ENCODE data around the gene SETBP1.

Gene SETBP1

GRCh38 chr18:45110577-45111501 is 430.2 kb downstream of the SETBP1 start:
- DNase-seq (ENCODE audit: low read depth), result no peak
- H3K4me3 ChIP-seq (ENCODE audit: low read depth, low read length), result no peak overlapping the region
- no peak for TF ChIP-seq CTCF (IDR thresholded peaks at IDR 0.05; ENCODE audit: low read depth, low read length, missing control alignments)

GRCh38 chr18:45111502-45111848 is 430.8 kb downstream of the SETBP1 start:
- TF ChIP-seq CTCF (IDR thresholded peaks at IDR 0.05; ENCODE audit: low read depth, low read length, missing control alignments), result no peak
- DNase-seq (ENCODE audit: low read depth), result no peak
- H3K4me3 ChIP-seq (ENCODE audit: low read depth, low read length), result no peak overlapping the region

GRCh38 chr18:45112682-45113081 is 432.0 kb downstream of the SETBP1 start:
- no peak for DNase-seq (ENCODE audit: low read depth)
- no peak for TF ChIP-seq CTCF (IDR thresholded peaks at IDR 0.05; ENCODE audit: low read depth, low read length, missing control alignments)
- H3K4me3 ChIP-seq (ENCODE audit: low read depth, low read length), result no peak overlapping the region

- no peak overlapping the region for H3K4me3 ChIP-seq (ENCODE audit: low read depth, low read length)
- no peak for DNase-seq (ENCODE audit: low read depth)
- no peak for TF ChIP-seq CTCF (IDR thresholded peaks at IDR 0.05; ENCODE audit: low read depth, low read length, missing control alignments)
Observed at GRCh38 chr18:45116116-45116515, 435.4 kb downstream of the SETBP1 start.

Data from GM12864 (cell line).